NCI-H446 (cell line): ENCODE measurements around the gene HSPA12B.

Source experiments
- DNase-seq, 2 experiments: peaks; one replicate each; lab custom pipeline; 2025; lab: John Stamatoyannopoulos, UW

The HSPA12B gene, protein sequence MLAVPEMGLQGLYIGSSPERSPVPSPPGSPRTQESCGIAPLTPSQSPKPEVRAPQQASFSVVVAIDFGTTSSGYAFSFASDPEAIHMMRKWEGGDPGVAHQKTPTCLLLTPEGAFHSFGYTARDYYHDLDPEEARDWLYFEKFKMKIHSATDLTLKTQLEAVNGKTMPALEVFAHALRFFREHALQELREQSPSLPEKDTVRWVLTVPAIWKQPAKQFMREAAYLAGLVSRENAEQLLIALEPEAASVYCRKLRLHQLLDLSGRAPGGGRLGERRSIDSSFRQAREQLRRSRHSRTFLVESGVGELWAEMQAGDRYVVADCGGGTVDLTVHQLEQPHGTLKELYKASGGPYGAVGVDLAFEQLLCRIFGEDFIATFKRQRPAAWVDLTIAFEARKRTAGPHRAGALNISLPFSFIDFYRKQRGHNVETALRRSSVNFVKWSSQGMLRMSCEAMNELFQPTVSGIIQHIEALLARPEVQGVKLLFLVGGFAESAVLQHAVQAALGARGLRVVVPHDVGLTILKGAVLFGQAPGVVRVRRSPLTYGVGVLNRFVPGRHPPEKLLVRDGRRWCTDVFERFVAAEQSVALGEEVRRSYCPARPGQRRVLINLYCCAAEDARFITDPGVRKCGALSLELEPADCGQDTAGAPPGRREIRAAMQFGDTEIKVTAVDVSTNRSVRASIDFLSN

DNA sequence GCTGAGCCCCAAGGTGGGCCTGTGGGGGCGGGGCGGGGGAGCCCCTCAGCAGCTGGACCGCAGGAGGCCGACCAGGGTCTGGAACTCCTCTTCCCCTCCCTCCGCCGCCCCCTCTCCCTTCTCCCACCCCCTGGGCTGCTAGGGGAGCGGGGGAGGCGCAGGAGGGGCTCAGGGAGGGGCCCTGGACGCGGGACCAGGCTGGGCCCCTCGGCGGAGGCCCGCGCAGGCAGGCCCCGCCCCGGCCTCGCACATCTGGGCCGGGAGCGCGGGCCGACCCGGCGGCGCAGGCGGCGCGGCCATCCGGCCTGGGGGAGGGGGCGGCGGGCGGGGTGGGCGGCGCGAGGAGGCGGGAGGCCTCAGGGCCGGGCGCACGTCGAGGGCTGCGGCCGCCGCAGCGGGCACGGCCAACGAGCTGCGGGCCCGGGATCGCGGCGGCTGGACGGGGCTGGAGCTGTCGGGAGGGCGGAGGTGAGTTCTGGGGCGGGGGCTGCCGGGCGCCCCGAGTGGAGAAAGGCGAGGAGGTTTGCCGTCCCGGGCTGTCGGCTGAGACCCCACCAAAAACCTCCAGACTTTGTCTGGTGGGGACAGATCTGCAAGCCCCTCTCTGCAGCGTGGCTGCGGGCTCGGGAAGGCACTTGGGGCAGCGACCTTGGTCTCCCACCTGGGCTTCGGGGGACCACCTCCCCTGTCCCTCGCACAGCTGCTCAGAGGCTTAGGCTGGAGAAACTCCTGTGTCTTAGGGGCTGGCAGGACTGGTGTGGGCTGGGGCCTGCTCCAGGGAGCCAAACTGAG is at the start of gene HSPA12B:
TSS of gene HSPA12B (plus strand) at position 359 of the 792 bp plus-strand sequence. CDS start 5,990 bp downstream, outside the sequence.
- DNase-seq: no peak

DNA sequence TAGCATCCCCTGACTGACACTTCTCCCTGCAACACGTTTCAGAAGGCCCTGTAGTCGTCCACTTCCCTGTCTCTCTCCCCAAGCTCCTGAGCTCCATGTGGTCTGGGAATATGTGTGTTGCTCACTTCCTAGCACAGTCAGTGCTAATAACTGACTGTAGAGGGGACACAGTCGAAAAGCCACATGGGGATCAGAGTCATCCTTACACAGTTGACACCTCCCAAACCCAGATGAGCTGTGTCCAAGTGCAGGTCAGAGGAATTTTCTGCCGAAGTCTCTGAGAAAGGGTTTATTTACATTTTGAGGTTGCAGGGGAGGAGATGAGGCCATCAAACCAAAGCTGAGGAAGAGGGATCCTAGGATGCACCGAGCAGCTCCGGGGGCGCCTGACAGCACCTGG is 47.1 kb upstream of the HSPA12B start:
- DNase-seq: no peak

DNA sequence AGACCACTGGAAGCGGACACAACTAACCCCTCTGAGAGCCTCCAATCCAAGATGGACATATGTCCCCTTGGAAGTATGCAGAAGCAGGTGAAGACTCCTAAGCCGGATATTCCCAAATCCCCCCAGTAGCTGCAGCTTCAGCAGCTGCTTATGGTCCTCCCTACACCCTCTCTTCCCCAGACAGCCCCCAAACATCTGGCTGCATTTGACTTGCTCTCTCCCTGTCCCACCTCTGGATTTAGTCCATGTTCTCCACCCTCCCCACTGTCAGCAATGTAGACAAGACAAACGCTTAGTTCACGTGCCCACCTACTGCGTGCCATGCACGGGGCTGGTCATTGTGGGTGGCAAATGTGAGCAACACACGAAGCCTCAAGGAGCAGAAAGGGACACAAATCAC is 46.1 kb upstream of the HSPA12B start:
- DNase-seq: no peak

DNA sequence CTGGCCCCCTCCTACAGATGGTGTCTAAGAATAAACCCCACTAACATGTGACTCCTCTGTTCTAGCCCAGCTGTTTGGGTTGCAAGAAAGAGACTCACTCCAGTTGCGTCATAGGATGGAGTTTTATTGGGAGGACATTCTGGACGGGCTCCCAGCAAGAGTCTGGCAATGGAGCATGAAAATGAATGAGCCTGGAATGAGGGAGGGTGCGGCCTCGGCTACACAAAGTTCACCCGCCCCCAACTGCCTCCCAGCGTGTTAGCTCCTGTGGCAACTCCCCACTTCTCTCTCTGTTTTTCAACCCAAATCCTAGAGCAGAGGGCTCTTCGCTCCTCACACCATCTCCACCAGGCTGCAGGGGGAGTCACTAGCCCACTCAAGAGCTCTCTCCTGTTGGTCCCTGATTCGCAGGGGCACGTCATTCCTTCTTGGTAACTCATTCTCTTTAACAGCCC is 45.6 kb upstream of the HSPA12B start:
- peak in 1 of 2 experiments; percentile 57 for DNase-seq

DNA sequence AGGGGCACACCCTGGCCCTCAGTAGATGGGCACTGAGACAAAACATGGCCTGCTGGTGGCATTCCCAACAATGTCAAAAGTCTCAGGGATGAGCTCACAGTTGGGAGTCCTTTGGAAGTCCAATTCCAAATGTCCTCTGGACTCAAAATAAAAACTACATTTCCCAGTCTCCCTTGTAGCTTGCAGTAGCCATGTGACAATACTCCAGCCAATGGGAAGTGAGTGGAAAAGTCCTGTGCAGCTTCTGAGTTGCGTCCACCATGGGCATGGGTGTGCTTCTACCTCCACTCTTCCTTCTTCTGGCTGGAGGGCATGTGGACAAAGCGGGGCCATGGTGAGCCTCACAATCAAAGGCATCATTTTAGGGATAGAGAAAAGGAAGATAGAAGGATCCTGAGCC is 44.8 kb upstream of the HSPA12B start:
- peak in 1 of 2 experiments; percentile 21 for DNase-seq

DNA sequence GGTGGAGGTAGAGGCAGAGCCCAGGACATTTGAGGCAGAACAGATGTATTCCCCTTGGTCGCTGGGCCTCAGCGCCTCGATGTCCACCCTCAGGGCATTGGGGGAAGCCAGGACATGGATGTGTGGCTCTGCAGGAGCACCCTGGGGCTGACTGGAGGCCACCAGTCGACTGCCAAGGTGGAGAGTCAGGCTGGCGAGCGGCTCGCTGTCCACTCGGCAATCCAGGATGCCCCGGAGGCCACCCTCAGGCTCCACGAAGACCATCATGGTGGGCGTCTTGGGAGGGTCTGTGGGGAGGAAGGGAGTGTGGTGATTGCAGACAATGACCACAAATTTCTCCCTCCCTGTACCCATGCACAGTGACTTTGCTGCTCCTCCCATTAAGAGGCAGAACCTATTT is 42.5 kb upstream of the HSPA12B start:
- DNase-seq: no peak

DNA sequence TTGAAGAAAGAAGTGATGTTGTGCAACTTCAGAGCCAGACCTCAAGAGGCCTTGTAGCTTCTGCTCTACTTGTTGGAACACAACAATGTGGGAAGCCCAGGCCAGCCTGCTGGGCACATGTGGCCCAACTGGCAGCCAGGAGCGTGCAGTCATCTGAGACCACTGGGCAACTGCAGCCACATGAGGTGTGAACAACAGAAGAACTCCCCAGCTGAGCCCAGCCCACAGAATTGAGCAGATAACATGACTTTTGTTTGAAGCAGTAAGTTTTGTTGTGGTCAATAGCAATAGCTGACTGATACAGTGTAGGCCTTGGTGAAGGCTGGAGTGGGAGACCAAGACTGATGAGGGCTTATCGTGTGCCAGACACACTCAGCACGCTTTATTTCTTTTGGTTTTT is 42.1 kb upstream of the HSPA12B start:
- no peak for DNase-seq

DNA sequence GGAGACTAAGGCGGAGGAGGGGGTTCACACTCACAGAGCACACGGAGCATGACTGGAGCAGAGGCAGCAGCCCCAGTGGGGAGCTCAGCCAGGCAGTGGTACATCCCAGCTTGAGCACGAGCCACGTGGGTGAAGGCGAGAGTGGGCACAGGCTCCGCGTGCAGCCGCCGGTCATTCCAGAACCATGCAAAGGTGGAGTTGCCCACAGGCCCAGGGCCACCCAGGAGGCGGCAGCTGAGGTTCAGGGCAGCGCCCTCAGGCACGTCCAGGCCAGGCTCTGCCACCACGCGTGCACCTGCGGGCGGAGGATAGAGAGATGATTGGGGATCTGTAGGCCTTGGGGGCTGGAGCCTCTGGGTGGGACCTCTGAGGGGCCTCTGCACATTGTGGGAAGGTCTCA is 41.2 kb upstream of the HSPA12B start:
- no peak for DNase-seq

DNA sequence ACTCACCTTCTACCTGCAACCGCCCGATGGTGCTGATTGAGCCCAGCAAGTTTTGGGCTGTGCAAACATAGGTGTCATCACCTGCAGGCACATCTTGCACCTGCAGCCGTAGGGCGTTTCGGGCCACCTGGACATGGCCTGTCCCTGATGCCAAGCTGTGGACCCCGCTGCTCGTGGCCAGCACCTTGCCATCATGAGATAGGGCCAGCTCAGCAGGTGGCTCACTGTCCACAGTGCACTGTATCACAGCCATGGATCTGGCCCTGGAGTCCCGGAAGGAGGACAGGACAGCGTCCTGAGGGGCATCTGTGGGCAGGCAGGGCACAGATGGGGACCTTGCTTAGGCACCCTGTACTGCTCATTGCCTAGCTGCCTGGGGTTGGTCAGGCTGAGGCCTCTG is 40.6 kb upstream of the HSPA12B start:
- no peak for DNase-seq

DNA sequence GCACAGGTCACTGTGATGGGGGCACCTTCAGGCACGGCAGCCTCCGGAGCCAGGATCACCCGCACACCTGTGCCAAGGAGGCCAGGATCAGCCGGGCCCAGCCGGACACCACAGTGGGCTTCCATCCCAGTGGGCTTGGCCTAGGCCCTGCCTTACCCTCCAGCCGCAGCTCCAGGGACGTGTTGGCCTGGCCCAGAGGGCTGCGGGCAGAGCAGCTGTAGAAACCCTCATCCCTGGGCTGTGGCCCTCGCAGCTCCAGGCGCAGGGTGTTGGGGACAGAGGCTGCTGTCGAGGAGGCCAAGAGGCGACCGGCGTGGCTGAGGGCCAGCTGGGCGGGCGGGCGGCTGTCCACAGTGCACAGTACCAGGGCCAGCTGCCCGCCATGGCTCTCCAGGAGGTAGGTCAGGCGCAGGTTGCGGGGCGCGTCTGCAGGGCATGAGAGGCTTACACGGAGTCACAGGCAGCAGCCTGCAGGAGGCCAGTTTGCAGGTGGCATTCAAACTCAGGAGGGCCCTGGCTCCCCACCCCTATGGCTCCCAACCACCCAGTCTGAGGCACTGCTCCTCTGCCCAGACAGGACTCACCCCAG is 39.7 kb upstream of the HSPA12B start:
- no peak for DNase-seq

DNA sequence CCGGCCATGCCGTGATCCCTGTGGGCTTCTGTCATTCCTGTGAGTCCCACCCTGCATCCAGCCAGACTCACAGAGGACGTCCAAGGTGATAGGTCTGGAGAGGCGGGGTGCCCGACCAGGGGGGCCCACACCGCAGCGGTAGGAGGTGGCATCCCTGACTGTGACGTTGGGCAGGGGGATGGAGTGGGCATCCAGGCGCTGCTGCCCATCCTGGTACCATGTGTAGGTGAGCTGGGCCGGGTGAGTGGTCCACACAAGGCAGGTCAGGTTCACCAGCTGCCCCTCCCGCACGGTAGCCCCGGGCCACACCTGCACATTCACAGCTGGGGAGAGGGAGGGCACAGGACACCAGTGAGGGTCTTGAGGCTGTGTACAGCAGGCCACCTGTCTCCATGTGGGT is 39.1 kb upstream of the HSPA12B start:
- no peak for DNase-seq

DNA sequence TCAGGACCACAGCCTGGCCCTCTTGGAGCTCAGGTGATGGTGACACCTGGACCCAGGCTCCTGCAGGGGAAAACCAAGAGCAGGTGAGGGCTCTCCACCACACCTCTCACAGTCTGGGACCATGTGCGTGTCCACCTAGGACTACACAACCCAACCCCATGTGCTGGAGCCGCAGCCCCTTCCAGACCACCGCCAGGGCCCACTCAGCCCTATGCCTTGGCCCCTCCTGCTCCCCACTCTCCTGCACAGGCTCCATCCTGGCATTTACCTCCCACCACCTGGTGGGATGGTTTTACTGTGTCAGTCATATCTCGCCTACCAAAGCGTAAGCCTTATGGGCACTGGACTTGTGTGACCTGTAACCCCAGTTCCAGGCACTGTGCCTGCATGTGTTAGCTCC is 37.6 kb upstream of the HSPA12B start:
- no peak for DNase-seq

DNA sequence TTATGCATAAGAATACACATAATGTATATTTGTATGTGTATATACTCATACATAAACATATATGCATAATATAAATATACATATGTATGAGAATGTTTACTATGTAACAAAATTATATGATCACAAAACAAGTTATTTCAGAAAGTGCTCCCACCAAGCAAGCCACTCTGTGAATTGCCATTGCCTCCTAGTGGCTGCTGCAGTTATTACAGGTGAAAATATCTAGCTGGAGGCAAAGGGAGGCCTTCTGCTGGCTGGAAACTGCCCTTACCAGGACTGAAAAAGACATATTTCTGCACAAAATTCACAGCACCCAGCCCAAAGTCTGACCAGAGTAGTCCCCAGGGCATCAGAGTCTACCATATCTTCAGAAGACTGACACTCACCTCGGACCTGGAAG is 36.3 kb upstream of the HSPA12B start:
- DNase-seq: no peak

DNA sequence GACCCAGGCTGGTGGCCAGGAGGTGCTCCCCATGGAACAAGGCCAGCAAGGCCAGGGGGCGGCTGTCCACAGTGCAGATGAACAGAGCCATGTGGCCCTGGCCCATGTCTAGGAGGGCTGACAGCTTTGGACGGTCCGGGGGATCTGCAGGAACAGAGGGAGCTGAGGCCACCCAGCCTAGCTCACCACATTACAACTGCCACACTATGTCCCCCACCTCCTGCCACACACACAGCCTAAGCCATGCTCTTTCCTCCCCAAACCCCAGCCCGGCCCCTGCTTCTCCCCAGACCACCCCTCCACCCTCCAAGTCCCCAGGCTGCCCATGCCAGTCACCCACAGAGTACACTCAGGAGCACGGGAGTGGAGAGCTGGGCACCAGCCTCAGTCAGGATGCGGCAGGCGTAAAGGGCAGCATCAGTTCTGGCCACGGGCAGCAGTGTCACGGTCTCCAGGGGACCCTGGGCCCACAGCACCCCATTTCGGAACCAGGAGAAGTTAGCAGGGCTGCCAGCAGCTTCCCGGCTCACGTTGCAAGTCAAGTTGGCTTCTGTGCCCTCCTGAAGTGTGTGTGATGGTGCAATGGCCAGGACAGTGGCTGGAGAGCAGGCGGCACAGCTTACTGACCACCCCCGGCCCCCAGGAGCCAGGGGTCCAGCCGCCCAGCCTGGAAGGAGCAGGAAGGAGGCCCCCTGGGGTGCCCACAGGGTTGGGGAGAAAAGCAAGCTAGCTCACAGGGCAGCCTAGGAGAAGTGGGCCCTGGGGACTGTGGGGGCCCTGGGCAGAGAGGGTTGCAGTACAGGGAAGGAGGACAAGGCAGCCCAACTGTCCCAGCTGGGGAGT is 35.5 kb upstream of the HSPA12B start:
- no peak for DNase-seq

DNA sequence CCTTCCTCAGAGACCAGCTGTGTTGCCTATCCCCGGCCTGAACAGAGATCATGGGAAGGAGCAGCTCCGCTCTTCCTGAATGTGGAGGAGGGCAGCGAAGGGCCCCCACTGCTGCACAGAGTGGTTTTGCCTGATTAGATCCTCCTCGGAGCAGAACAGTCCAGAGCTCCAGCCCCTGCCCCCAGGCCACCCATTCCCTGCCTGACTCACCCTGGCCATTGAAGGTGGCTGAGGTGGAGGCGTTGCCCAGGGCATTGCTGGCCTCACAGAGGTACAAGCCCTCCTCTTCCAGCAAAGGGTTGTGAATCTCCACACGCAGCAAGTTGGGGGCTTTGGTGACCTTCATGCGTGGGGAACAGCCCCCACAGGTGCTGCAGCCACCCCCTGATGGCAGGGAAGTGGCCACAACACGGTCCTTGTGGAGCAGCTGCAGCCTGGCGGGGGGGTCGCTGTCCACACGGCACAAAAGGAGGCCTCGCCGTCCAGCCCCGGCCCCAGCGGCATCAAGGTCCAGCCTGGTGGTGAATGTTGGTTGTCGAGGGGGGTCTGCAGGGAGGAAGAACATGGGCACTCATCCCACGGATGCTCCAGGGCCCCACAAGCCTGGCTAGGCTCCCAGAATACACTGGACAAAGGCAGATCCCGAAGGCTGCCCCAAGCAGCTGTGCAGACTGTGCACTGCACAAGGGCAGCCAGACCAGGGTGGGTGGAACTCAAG is 34.7 kb upstream of the HSPA12B start:
- no peak for DNase-seq

DNA sequence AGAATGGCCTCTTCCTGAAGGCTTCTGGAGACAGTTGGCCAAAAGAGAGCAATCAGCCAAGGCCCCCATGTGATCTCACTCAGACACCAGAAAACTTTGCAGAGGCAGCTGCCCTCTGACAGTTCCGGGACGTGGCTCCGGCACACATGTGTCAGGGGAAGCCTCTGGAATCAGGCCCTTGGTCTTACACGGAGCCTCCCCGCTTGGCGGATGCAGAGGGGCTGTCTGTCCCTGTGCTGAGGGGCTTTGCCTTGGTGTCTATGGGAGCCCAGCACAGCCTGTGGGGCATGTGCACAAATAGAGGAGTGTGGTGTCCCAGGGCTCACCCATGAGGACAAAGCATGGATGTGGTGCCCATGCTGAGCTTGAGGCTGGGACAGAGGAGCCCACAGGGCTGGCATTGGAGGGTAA is 33.9 kb upstream of the HSPA12B start:
- DNase-seq: no peak

DNA sequence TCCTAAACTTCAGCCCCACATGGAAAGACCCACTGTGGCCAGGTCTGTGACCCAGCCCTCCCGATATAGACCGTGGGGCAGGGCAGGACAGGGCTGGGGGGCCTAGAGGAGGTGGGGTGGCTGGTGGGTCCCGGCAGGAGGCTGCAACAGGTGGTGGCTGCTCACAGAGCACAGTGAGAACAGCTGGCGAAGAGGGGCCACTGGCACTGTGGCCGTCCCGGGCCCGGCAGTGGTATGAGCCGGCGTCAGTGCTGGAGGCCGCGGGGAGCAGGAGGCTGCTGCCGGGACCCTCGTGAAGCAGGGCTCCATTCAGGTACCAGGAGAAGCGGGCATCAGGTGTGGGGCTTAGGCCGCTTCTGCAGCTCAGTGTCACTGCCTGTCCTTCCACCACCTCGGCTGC is 33.4 kb upstream of the HSPA12B start:
- no peak for DNase-seq

DNA sequence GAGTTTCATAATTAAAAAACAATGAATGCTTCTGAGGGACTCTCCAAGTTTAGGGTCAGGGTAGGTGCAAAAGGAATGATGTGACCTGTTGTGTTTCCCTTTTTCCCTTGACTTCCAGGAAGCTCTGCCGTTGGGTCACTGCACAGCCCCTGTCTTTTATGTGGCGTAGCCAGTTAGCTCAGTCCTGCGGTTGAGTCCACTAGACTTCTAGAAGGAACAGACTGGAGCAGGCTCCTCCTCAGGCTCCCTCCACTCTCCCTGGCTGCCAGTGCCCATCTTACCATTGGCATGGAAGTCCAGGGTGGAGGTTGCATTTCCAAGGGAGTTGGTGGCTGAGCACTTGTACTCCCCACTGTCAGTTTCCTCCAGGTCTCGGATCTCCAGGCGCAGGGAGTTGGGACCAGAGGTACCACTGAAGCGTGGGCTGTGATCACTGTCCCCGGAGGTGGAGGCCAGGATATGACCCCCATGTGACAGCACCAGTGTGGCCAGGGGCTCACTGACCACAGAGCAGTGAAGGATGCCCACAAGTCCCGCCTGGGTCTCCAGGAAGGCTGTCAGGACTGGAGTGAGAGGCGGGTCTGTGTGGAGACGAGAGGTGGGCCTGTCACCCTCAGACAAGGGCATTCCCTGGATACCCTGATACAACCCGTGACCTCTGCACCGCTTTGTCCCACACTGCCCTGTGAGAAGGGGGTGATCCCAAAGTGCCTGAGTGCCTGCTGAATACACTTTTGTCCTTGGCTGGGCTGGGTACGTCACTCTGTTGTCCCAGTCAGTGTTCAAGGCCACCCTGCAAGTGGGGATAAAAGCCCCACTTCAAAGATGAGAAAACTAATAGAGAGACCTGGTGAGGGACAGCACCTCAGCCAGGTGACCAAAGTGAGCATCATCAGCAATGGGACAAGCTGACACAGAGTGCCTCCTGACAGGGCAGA is 31.2 kb upstream of the HSPA12B start:
- DNase-seq: no peak

DNA sequence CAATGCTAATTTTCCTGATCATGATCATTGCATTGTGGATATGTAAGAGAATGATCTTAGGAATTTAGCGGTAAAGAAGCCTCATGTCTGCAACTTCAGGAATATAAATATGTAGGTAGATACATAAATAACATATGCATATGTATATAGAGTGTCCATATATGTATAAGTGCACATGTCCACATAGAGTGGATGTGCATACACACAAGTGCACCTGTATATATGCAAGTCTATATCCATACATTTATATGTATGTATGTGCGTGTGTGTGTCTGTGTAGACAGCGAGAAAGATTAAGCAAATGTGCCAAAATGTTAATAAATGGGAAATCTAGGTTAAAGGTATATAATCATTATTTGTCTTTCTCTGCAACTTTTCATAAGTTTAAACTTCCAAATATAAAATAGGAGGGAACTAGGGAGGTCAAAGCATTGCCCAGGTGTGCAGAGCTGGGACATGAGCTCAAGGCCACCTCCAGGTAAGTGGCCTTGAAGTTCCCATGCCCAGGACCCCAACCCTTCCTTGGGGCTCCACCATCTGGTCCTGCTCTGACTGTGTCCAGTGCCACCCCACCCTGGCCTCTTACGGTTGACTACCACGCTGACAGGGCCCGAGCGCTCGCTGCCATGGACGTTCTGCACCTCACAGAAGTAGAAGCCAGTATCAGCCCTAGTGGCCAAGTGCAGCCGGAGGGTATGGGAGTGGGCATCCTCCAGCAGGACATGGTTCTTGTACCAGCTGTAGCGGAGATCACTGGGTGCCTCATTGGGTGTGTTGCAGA is 29.7 kb upstream of the HSPA12B start:
- DNase-seq: no peak
